HepG2 (cell line): ENCODE measurements around the gene NEURL1. TPM values are rescaled to one million over a fixed set of nuclear protein-coding genes. Genes with fewer than 3 reads are reported as not detected.

Experiments
- ATAC-seq: fragments of 200-7000 bp; cut with Tn5 transposase; 3 replicates; pipeline ENCODE4 v1.9.1; 2020; ENCODE audit warnings: mild to moderate bottlenecking, moderate library complexity
- BruUV-seq: library from RNA; stranded (reverse); fragments of 400-500 nt; replicated peaks from 2 replicates; lab custom pipeline; 2021; lab: Mats Ljungman, UMichigan
- CTCF ChIA-PET: fragments of 300-600 bp; formaldehyde crosslinking; extraction: SDS; loops from one replicate; lab custom pipeline; 2021; ENCODE audit warnings: low total read pairs, inconsistent platforms, low intra/inter-chr PET ratio; lab: Yijun Ruan, JAX
- POLR2A ChIA-PET: fragments of 350-600 bp; sonication (Branson Sonifier 250); formaldehyde crosslinking; loops from one replicate; lab custom pipeline; 2020; ENCODE audit warnings: antibody characterized with exemption, inconsistent platforms; lab: Yijun Ruan, JAX
- DNase-seq: peaks from one replicate; pipeline ENCODE4 v3.0.0-alpha.2; 2015; ENCODE audit warnings: low spot score
- FAIRE-seq: peaks from 3 replicates; lab custom pipeline; 2011; peaks lifted over from hg19 to GRCh38; lab: Jason Lieb, UNC
- H2AFZ ChIP-seq: one replicate; pipeline ENCODE4 v1.6.1; 2011; ENCODE audit warnings: low read length, inconsistent platforms
- H3K27ac ChIP-seq: fragments of 300-600 bp; 3 replicates; pipeline ENCODE4 v1.8.0; 2011; ENCODE audit warnings: mixed run types, mild to moderate bottlenecking, mixed read lengths, low read length, inconsistent platforms; ENCODE audit not compliant: insufficient read depth; ENCODE audit errors: extremely low read length
- H3K27me3 ChIP-seq, 2 experiments: fragments of 200-600 bp in 1 of 2; 2 replicates in 1 of 2; 3 replicates in 1 of 2; pipeline versions ENCODE4 v1.6.0 to v1.8.0; 2011; ENCODE audit warnings: low read length in 2 of 2, mild to moderate bottlenecking in 2 of 2, moderate library complexity in 2 of 2, inconsistent platforms in 1 of 2; ENCODE audit not compliant: insufficient read depth in 2 of 2, control insufficient read depth in 1 of 2
- H3K36me3 ChIP-seq, 2 experiments: fragments of 200-600 bp in 1 of 2; replicated peaks in 1 of 2; 2 replicates in 1 of 2; 3 replicates in 1 of 2; pipeline versions ENCODE4 v1.5.1 to v1.8.0; 2011; ENCODE audit warnings: low read length in 2 of 2, inconsistent platforms in 1 of 2; ENCODE audit not compliant: insufficient read depth in 2 of 2, control insufficient read depth in 1 of 2
- H3K4me1 ChIP-seq: 2 replicates; pipeline ENCODE4 v1.5.1; 2012; ENCODE audit warnings: low read length, inconsistent platforms; ENCODE audit not compliant: insufficient read depth
- H3K4me2 ChIP-seq: 2 replicates; pipeline ENCODE4 v1.6.0; 2011; ENCODE audit warnings: low read depth, low read length, inconsistent platforms
- H3K4me3 ChIP-seq, 3 experiments: fragments of 200-600 bp in 1 of 3; sonication (generic), shearing (Covaris generic) in 1 of 3; replicated peaks in 1 of 3; 2 replicates each; pipeline ENCODE4 v1.5.1; 2011 to 2016; ENCODE audit warnings: low read length in 3 of 3, inconsistent platforms in 2 of 3, low read depth in 2 of 3, mild to moderate bottlenecking in 2 of 3, control low read depth in 1 of 3, mixed read lengths in 1 of 3; ENCODE audit not compliant: insufficient read depth in 1 of 3
- H3K79me2 ChIP-seq: one replicate; pipeline ENCODE4 v1.6.1; 2011; ENCODE audit warnings: low read length, inconsistent platforms; ENCODE audit not compliant: insufficient read depth
- H3K9ac ChIP-seq: 2 replicates; pipeline ENCODE4 v1.6.0; 2011; ENCODE audit warnings: mild to moderate bottlenecking, low read depth, low read length, inconsistent platforms; ENCODE audit not compliant: insufficient read depth
- H3K9me3 ChIP-seq: 2 replicates; pipeline ENCODE4 v1.5.1; 2012; ENCODE audit warnings: mild to moderate bottlenecking, low read length
- H4K20me1 ChIP-seq: 2 replicates; pipeline ENCODE4 v1.6.0; 2011; ENCODE audit warnings: inconsistent platforms, mild to moderate bottlenecking, low read length, moderate library complexity; ENCODE audit not compliant: insufficient read depth
- EP300 ChIP-seq, 3 experiments: sonication (generic) in 1 of 3; formaldehyde crosslinking in 1 of 3; IDR thresholded peaks; 2 replicates each; pipeline versions ENCODE4 v1.5.1 to v1.6.1; 2011 to 2020; ENCODE audit warnings: low read depth in 2 of 3, low read length in 2 of 3, borderline replicate concordance in 1 of 3, improper control_type of control experiment in 1 of 3, mild to moderate bottlenecking in 1 of 3, missing genetic modification reagents in 1 of 3, moderate library complexity in 1 of 3
- FOXK1 ChIP-seq: sonication (generic); formaldehyde crosslinking; IDR thresholded peaks from 2 replicates; pipeline ENCODE4 v1.4.0; 2020; ENCODE audit warnings: low read depth, missing genetic modification reagents, borderline replicate concordance
- GABPA ChIP-seq, 2 experiments: IDR thresholded peaks; 2 replicates each; pipeline ENCODE4 v1.6.1; 2011 to 2016; ENCODE audit warnings: low read depth in 2 of 2, low read length in 1 of 2, missing biosample characterization in 1 of 2, missing genetic modification characterization in 1 of 2
- GTF3A ChIP-seq: sonication (generic); formaldehyde crosslinking; conservative IDR thresholded peaks from 2 replicates; pipeline ENCODE4 v1.4.0; 2020; ENCODE audit warnings: mild to moderate bottlenecking, missing genetic modification reagents
- HNRNPUL1 ChIP-seq: fragments of 200-400 bp; formaldehyde crosslinking; IDR thresholded peaks from 2 replicates; pipeline ENCODE4 v1.6.1; 2017; ENCODE audit warnings: low read depth, mild to moderate bottlenecking, low read length, moderate library complexity
- HOXA7 ChIP-seq: sonication (generic); formaldehyde crosslinking; IDR thresholded peaks from 2 replicates; pipeline ENCODE4 v1.8.1; 2022; ENCODE audit warnings: mild to moderate bottlenecking, missing genetic modification reagents, moderate library complexity
- KDM3A ChIP-seq: IDR thresholded peaks from 2 replicates; pipeline ENCODE4 v1.6.1; 2018; ENCODE audit warnings: low read depth, missing compliant biosample characterization
- MED13 ChIP-seq: sonication (generic); formaldehyde crosslinking; IDR thresholded peaks from 2 replicates; pipeline ENCODE4 v1.5.0; 2020; ENCODE audit warnings: missing genetic modification reagents
- NCOA5 ChIP-seq: sonication (generic); formaldehyde crosslinking; IDR thresholded peaks from 2 replicates; pipeline ENCODE4 v1.4.0; 2020; ENCODE audit warnings: missing genetic modification reagents
- NFKB2 ChIP-seq: sonication (generic); formaldehyde crosslinking; IDR thresholded peaks from 2 replicates; pipeline ENCODE4 v1.4.0; 2020; ENCODE audit warnings: missing genetic modification reagents, borderline replicate concordance
- SAP130 ChIP-seq: IDR thresholded peaks from 2 replicates; pipeline ENCODE4 v1.6.1; 2016; ENCODE audit warnings: low read depth
- SIX1 ChIP-seq: sonication (generic); formaldehyde crosslinking; IDR thresholded peaks from 2 replicates; pipeline ENCODE4 v1.4.0; 2020; ENCODE audit warnings: missing genetic modification reagents, borderline replicate concordance
- SNRNP70 ChIP-seq: fragments of 200-400 bp; formaldehyde crosslinking; IDR thresholded peaks from 2 replicates; pipeline ENCODE4 v1.6.1; 2017; ENCODE audit warnings: mild to moderate bottlenecking, low read depth, low read length, moderate library complexity
- SP5 ChIP-seq: IDR thresholded peaks from 2 replicates; pipeline ENCODE4 v1.6.1; 2016; ENCODE audit warnings: low read depth, borderline replicate concordance
- TBP ChIP-seq: sonication (generic); formaldehyde crosslinking; IDR thresholded peaks from 2 replicates; pipeline ENCODE4 v1.5.0; 2020; ENCODE audit warnings: missing genetic modification reagents
- ZBTB49 ChIP-seq: sonication (generic); formaldehyde crosslinking; IDR thresholded peaks from 2 replicates; pipeline ENCODE4 v1.4.0; 2020; ENCODE audit warnings: missing genetic modification reagents, borderline replicate concordance
- ZMAT3 ChIP-seq: sonication (generic); formaldehyde crosslinking; conservative IDR thresholded peaks from 2 replicates; pipeline ENCODE4 v1.7.0; 2021; ENCODE audit warnings: missing genetic modification reagents
- WGBS: methylation state at CpG from one replicate; pipeline ENCODE4 v1.1.6; 2017; ENCODE audit warnings: low lambda C conversion rate; 5-methylcytosine and 5-hydroxymethylcytosine counted together
- in situ Hi-C: cut with HindIII; loops from 2 replicates; pipeline ENCODE4 v1.10.0; 2017; ENCODE audit warnings: low pct_unique_long_range_greater_than_20kb; ENCODE audit not compliant: extremely low pct_ligation_motif_present
- intact Hi-C: fragments of 100-400 bp; cut with micrococcal nuclease; formaldehyde crosslinking; loops from one replicate; pipeline ENCODE4 v1.10.0; 2022; ENCODE audit not compliant: unreplicated experiment
- polyA plus RNA-seq, 8 experiments: library from polyadenylated mRNA; depleted of rRNA in 3 of 8; stranded (reverse) in 7 of 8; unstranded in 1 of 8; fragments of >200 nt; fragmentation: Illumina TruSeq in 4 of 8; extraction: Trizol in 4 of 8; gene quantifications; 2 replicates each; pipeline versions ENCODE4 v1.2.1 to v1.2.3, GENCODE V29; 2011 to 2016; ENCODE audit warnings: low read depth in 4 of 8, missing spikeins in 1 of 8, mixed read lengths in 1 of 8; ENCODE audit not compliant: insufficient read depth in 1 of 8
- total RNA-seq, 5 experiments: library from RNA; depleted of rRNA; stranded (reverse); fragments of >200 nt; fragmentation: Illumina TruSeq; extraction: Trizol; gene quantifications; 2 replicates each; pipeline ENCODE4 v1.2.3, GENCODE V29; 2016; ENCODE audit warnings: low read depth in 1 of 5

Gene NEURL1
- total and polyA plus RNA-seq, 2 of the 13 experiments (the other 11 are each of a cell fraction or from before 2014, with no cell fraction given): not detected

GRCh38 chr10:103472005-103472404, 21.5 kb upstream of the NEURL1 start:
- Histone ChIP-seq H3K4me2 (peak overlapping the region; percentile 15; the same call in 1 of the 2 replicates), H3K4me3 (no peak overlapping the region)

More at GRCh38 chr10:103472005-103472404, 21.5 kb upstream of the NEURL1 start:
- no peak for DNase-seq
- H4K20me1 ChIP-seq: no peaks in the 10 kb centered on the region
- POLR2A ChIA-PET: no interaction called here
- H3K27ac ChIP-seq: no peak overlapping the region
- H3K36me3 ChIP-seq: no peaks in the 10 kb centered on the region
- CTCF ChIA-PET: no interaction called here
- intact Hi-C loops: no loop called here
- no peak for TF ChIP-seq FOXK1 (CRISPR knock-in tag)
- TF ChIP-seq HNRNPUL1: no peak
- no peak for TF ChIP-seq NCOA5
- TF ChIP-seq GABPA (IDR thresholded peaks at IDR 0.05; ENCODE audit: low read depth, low read length): no peak
- no peak for TF ChIP-seq GABPA (CRISPR knock-in tag; IDR thresholded peaks at IDR 0.05; ENCODE audit: low read depth)
- no peak for TF ChIP-seq SAP130
- no peak for TF ChIP-seq MED13 (CRISPR knock-in tag)
- no peak for TF ChIP-seq HOXA7 (CRISPR knock-in tag)
- no peak for TF ChIP-seq SP5 (CRISPR knock-in tag)
- TF ChIP-seq TBP (CRISPR knock-in tag): no peak
- TF ChIP-seq GTF3A: no peak
- TF ChIP-seq KDM3A (CRISPR knock-in tag): no peak
- TF ChIP-seq EP300 (IDR thresholded peaks at IDR 0.05; ENCODE audit: low read depth in 2 of 2, low read length in 2 of 2): no peak
- TF ChIP-seq EP300 (CRISPR knock-in tag; IDR thresholded peaks at IDR 0.05; ENCODE audit: borderline replicate concordance): no peak
- no peak for TF ChIP-seq SIX1 (CRISPR knock-in tag)
- TF ChIP-seq NFKB2: no peak
- no peak for TF ChIP-seq SNRNP70
- no peak for TF ChIP-seq ZMAT3 (CRISPR knock-in tag)
- no peak for TF ChIP-seq ZBTB49 (CRISPR knock-in tag)
- TF ChIP-seq, all 625 proteins: peak for 0
- no peak for FAIRE-seq
- Histone ChIP-seq H3K27me3 (peaks cover 3 to 31% of the 10 kb centered on the region in 2 experiments; a peak in 3 of 5 replicates), H3K4me1 (peaks cover 23% of the 10 kb centered on the region), H3K9me3 (no peaks in the 10 kb centered on the region), H2AFZ (no peak overlapping the region), H3K79me2 (no peaks in the 10 kb centered on the region), H3K9ac (no peak overlapping the region)
- in situ Hi-C loops: no loop called here
- 50% methylated on average over 2 of the region's 2 CpGs for WGBS
- no peak for ATAC-seq
- BruUV-seq: no TSS peak
